Right hindlimb (tissue), 1 donor: ENCODE measurements around the gene FANCM.
"Not testable (repeated sequence)": the region's sequence is repeated elsewhere in the genome, so short reads cannot be mapped to it uniquely, and the experiment has no call there.

Experiments
- DNase-seq: peaks from one replicate; pipeline ENCODE4 v3.0.0-alpha.2; 2018

Gene FANCM

DNA sequence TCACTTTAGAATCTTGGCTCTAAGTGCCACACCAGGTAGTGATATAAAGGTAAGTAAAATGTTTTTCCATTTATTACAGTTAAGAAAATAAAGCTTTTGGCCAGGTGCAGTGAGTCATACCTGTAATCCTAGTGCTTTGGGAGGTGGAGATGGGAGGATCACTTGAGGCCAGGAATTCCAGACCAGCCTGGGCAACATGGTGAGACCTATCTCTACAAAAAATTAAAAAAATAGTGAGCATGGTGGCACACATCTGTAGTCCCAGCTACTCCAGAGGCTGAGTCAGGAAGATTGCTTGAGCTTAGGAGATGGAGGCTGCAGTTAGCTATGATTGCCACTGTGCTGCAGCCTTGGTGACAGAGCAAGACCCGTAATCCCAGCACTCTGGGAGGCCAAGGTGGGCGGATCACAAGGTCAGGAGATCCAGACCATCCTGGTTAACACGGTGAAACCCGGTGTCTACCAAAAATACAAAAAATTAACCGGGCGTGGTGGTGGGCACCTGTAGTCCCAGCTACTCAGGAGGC, 5.0 kb downstream of the FANCM start:
- DNase-seq: no peak

- not testable (repeated sequence) for DNase-seq
Measured at GRCh38 chr14:45142083-45142482, 6.4 kb downstream of the FANCM start.

GRCh38 chr14:45144658-45145057, 8.9 kb downstream of the FANCM start:
- no peak for DNase-seq

GRCh38 chr14:45145214-45145613, 9.5 kb downstream of the FANCM start:
- DNase-seq: no peak

DNA sequence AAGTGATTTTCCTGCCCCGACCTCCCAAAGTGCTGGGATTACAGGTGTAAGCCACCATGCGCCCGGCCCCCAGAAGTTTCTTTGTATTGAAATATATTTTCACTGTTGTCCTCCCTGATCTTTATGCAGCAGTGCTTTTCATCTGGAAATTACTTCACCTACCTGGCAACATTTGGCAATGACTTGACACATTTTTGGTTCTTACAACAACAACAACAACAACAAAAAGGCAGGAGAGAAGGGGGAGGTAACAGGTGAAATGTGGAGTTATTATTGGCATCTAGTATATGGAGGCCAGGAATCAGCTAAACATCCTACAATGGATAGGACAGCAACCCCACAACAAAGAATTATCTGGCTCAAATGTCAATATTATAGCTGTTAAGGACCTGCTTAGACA, 13.9 kb downstream of the FANCM start:
- DNase-seq: no peak

- no peak for DNase-seq
Measured at GRCh38 chr14:45150386-45150890, 14.7 kb downstream of the FANCM start.

DNA sequence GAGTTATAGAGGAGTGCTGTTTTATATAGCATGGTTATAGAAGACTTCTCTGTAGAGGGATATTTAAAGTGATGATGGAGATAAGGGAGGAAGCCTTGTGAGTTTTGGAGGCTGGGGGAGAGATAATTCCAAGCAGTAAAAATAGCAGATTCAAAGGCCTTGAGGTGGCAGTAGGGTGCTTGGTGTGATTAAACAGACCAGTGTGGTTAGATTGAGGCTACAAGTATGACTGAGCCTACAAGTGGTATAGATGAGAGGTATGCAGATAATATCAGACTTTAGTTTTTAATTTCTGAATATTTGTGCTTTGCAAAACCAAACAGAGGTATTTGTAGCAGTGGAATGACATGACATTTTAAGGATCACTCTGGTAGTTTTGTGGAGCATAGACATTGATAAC, 20.3 kb downstream of the FANCM start:
- DNase-seq: no peak

- DNase-seq: no peak
Measured at GRCh38 chr14:45169906-45170305, 34.2 kb downstream of the FANCM start.

GRCh38 chr14:45177076-45177475, 41.3 kb downstream of the FANCM start:
- DNase-seq: no peak

DNA sequence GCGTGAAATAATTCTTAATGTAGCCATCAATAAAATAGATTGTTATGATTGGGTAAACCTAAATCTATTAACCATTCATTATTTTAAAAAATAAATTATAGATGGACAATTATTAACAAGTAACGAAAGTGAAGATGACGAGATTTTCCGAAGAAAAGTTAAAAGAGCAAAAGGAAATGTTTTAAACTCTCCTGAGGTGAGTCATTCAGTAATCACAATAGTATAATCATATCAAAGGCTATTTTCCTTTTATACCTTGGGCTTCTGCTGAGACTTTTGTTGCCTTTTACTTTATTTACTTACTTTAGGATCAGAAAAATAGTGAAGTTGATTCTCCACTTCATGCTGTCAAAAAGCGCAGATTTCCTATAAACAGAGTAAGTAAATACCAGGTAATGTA, 45.6 kb downstream of the FANCM start:
- DNase-seq: no peak

GRCh38 chr14:45181806-45182205, 46.1 kb downstream of the FANCM start:
- no peak for DNase-seq

DNA sequence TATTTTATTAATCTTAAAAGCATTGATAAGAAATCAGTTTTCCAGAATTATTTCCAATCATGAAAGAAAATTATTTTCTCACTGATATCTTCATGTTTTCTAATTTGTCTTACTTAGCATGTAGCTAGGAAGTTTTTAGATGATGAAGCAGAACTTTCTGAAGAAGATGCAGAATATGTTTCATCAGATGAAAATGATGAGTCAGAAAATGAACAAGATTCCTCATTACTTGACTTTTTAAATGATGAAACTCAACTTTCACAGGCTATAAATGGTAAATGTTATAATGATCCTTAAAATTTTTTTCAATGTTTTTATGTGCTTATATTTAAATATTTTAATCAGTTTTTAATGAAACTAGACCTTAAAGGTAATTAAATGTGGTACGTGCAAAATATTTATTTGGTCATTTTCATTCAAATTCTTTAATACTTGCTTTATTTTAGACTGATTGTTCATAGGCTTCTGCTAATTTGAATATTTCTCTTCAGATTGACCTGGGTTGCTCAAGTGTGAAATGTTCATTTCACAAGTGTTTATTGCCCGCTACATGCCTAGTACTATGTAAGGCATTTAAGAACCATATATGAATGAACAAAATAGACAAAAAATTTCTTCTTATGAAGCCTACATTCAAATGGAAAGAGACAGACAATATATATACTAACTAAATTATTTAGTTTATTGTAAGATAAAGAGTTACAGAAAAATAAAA, 49.5 kb downstream of the FANCM start:
- no peak for DNase-seq

GRCh38 chr14:45194964-45195363, 59.2 kb downstream of the FANCM start:
- DNase-seq: no peak

- no peak for DNase-seq
Measured at GRCh38 chr14:45198551-45198950, 62.8 kb downstream of the FANCM start.

DNA sequence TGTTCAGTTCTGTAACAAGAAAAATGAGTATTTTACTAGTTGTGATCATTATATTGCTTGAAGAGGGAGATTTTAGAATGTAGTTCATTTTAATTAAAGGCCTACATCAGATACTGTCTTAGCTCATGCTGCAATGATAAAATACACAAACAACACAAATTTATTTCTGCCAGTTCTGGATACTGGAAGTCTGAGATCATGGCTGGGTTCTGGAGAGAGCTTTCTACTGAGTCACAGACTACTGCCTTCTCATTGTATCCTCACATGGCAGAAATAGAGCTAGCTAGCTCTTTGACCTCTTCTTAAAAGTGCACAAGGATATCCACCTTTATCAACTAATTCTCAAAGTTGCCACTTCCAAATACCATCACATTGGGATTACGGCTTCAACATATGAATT, 63.5 kb downstream of the FANCM start:
- no peak for DNase-seq

- DNase-seq: peak; percentile 24
Measured at GRCh38 chr14:45201905-45202304, 66.2 kb downstream of the FANCM start.

DNA sequence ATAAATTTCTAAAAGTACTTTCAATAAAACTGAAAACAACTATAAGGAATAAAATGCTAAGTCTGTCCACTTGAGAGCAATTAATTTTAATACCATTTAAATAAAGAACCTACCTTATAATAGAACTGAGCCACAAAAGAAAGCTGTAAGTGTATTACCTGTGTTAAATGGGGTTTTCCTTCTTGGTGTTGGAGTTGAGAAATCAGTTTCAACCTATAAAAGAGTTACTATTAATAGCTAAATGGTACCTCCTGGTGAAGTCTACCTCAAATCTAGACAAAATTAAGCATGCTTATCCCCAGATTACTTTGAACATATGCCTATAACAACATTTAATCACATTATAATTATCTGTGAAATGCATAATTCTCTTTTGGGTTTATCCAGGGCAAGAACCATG, 68.5 kb downstream of the FANCM start:
- DNase-seq: no peak

DNA sequence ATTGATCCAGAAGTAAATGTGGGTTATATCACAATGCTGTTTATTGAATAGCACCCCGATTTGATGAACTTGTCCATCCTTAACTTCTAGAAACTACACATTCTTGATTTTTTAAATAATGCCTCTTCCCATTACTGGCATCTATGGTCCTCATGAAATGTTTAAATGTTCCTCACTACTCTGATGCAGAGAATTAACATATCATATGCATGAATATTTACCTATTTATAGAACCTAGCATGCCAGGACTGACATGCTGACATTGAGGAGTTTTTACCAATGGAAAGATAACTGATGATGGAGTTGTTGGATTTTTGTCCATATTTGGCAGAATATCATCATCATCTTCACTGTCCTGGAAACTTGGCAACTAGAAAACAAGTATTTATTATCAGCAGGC, 74.4 kb downstream of the FANCM start:
- no peak for DNase-seq

GRCh38 chr14:45211295-45211694, 75.6 kb downstream of the FANCM start:
- no peak for DNase-seq

DNA sequence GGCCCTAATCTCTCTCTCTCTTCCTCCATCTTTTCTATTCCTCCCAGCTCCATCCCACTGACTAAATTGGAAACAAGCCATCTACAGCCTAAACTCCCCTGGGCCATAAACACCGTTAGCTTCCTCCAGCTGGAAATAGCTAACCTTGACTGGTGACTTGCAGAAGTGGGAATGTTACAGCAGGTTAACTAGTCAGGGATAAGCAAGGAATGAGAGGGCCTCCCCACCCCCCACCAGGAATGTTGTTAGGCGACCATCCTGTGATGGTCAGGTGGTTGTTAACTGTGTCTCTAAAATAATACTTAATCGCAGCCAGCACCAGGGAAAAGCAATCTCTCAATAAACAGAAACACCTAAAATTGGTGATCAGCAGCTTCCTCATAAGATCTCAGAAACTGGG, 76.5 kb downstream of the FANCM start:
- DNase-seq: no peak

DNA sequence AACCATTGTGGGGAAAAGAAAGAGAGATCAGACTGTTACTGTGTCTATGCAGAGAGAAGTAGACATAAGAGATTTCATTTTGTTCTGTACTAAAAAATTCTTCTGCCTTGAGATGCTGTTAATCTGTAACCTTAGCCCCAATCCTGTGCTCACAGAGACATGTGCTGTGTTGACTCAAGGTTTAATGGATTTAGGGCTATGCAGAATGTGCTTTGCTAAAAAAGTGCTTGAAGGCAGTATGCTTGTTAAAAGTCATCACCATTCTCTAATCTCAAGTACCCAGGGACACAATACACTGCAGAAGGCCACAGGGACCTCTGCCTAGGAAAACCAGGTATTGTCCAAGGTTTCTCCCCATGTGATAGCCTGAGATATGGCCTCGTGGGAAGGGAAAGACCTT, 78.0 kb downstream of the FANCM start:
- not testable (repeated sequence) for DNase-seq

- not testable (repeated sequence) for DNase-seq
Measured at GRCh38 chr14:45214341-45214740, 78.6 kb downstream of the FANCM start.

- no peak for DNase-seq
Measured at GRCh38 chr14:45222485-45223262, 86.9 kb downstream of the FANCM start.

- no peak for DNase-seq
Measured at GRCh38 chr14:45227566-45227965, 91.8 kb downstream of the FANCM start.
